Common myeloid progenitor, CD34-positive (primary cell): Measurements from ENCODE around the gene DOK4.
A peak's percentile ranks its signal among the peaks of the same experiment; 100 is the strongest.

Source experiments
- CTCF ChIA-PET: fragments of 350-600 bp; sonication (Branson Sonifier 250); formaldehyde crosslinking; loops from one replicate; lab custom pipeline; 2021; ENCODE audit warnings: antibody characterized with exemption; lab: Charles Lee
- POLR2A ChIA-PET: fragments of 350-600 bp; sonication (Branson Sonifier 250); formaldehyde crosslinking; loops from one replicate; lab custom pipeline; 2021; ENCODE audit warnings: antibody characterized with exemption; lab: Charles Lee
- DNase-seq, 3 donors: peaks; one replicate each; pipeline versions ENCODE4 v3.0.0 to v3.0.0-alpha.2; 2013
- H3K27ac ChIP-seq, 2 experiments: 1 replicate in 1 of 2; 2 replicates in 1 of 2; pipeline ENCODE4 v1.7.0; 2013; ENCODE audit warnings: inconsistent platforms in 2 of 2, low read length in 2 of 2, mild to moderate bottlenecking in 2 of 2, low read depth in 1 of 2, moderate library complexity in 1 of 2; ENCODE audit not compliant: severe bottlenecking in 2 of 2, insufficient read depth in 1 of 2, poor library complexity in 1 of 2
- H3K27me3 ChIP-seq, 5 experiments: replicated peaks in 2 of 5; 1 replicate in 3 of 5; 2 replicates in 2 of 5; pipeline versions ENCODE4 v1.6.1 to v1.7.0; 2013; ENCODE audit warnings: low read length in 4 of 5, mild to moderate bottlenecking in 2 of 5, moderate library complexity in 2 of 5, inconsistent platforms in 1 of 5; ENCODE audit not compliant: insufficient read depth in 5 of 5, control insufficient read depth in 4 of 5
- H3K36me3 ChIP-seq, 4 experiments: 1 replicate in 2 of 4; 2 replicates in 2 of 4; pipeline versions ENCODE4 v1.6.1 to v1.7.0; 2013; ENCODE audit warnings: low read length in 3 of 4, control low read depth in 1 of 4, mild to moderate bottlenecking in 1 of 4; ENCODE audit not compliant: control insufficient read depth in 4 of 4, insufficient read depth in 4 of 4
- H3K4me1 ChIP-seq, 4 experiments: 1 replicate in 3 of 4; 2 replicates in 1 of 4; pipeline versions ENCODE4 v1.6.1 to v1.7.1; 2013; ENCODE audit warnings: low read length in 3 of 4, mild to moderate bottlenecking in 3 of 4, control low read depth in 1 of 4, inconsistent platforms in 1 of 4, moderate library complexity in 1 of 4; ENCODE audit not compliant: control insufficient read depth in 4 of 4, insufficient read depth in 4 of 4; ENCODE audit errors: control extremely low read depth in 1 of 4
- H3K4me3 ChIP-seq, 7 experiments: 1 replicate in 4 of 7; 2 replicates in 3 of 7; pipeline versions ENCODE4 v1.5.1 to v1.7.0; 2013; ENCODE audit warnings: mild to moderate bottlenecking in 7 of 7, low read length in 6 of 7, moderate library complexity in 6 of 7, inconsistent platforms in 2 of 7, low read depth in 2 of 7, control low read depth in 1 of 7; ENCODE audit not compliant: insufficient read depth in 4 of 7, control insufficient read depth in 1 of 7; ENCODE audit errors: extremely low read depth in 1 of 7
- H3K9me3 ChIP-seq, 5 experiments: 1 replicate in 4 of 5; 2 replicates in 1 of 5; pipeline versions ENCODE4 v1.6.1 to v1.7.1; 2013; ENCODE audit warnings: low read length in 4 of 5, mild to moderate bottlenecking in 2 of 5, inconsistent platforms in 1 of 5, low read depth in 1 of 5, moderate library complexity in 1 of 5; ENCODE audit not compliant: control insufficient read depth in 4 of 5, insufficient read depth in 2 of 5; ENCODE audit errors: control extremely low read depth in 1 of 5
- WGBS: methylation state at CpG from one replicate; pipeline ENCODE4 v1.1.5; 2013; ENCODE audit not compliant: insufficient coverage; 5-methylcytosine and 5-hydroxymethylcytosine counted together

DOK4 gene

GRCh38 chr16:57528499-57529390 lies 42.5 kb upstream of the DOK4 start:
- Histone ChIP-seq H3K4me1 (peaks cover 3 to 58% (median 56%) of the 10 kb centered on the region in 4 experiments), H3K4me3 (peak overlapping the region in 1 of 7 experiments; percentile 11), H3K9me3 (no peaks in the 10 kb centered on the region), H3K27me3 (no peaks in the 10 kb centered on the region), H3K36me3 (peaks cover 0 to 12% (median 5%) of the 10 kb centered on the region in 4 experiments), H3K27ac (peak overlapping the region in 1 of 2 experiments; percentile 61)
- 93% methylated on average over 122 of the region's 126 CpGs for WGBS
- no peak for DNase-seq
- ChIA-PET POLR2A (no interaction called here), CTCF (interaction anchor here (0.8 to 4.2 kb wide), 8 partner anchors 8 to 110 kb away, joined by 3 to 21 read pairs (median 11); partner anchors contain the start of genes ADGRG5, CCDC102A and DOK4)

- Histone ChIP-seq H3K36me3 (peaks cover 0 to 12% (median 5%) of the 10 kb centered on the region in 4 experiments), H3K4me3 (no peak overlapping the region), H3K4me1 (peaks cover 3 to 49% (median 47%) of the 10 kb centered on the region in 4 experiments), H3K9me3 (no peaks in the 10 kb centered on the region), H3K27ac (no peak overlapping the region), H3K27me3 (no peaks in the 10 kb centered on the region)
- CTCF ChIA-PET: interaction anchor here (0.7 to 4.2 kb wide), 10 partner anchors 8 to 111 kb away, joined by 3 to 21 read pairs (median 5); partner anchors contain the start of genes ADGRG5, CCDC102A and DOK4
- WGBS: 96% methylated on average over 19 of the region's 19 CpGs
- DNase-seq: no peak
- POLR2A ChIA-PET: no interaction called here
Observed at GRCh38 chr16:57527610-57528360, 41.5 kb upstream of the DOK4 start.

DNA sequence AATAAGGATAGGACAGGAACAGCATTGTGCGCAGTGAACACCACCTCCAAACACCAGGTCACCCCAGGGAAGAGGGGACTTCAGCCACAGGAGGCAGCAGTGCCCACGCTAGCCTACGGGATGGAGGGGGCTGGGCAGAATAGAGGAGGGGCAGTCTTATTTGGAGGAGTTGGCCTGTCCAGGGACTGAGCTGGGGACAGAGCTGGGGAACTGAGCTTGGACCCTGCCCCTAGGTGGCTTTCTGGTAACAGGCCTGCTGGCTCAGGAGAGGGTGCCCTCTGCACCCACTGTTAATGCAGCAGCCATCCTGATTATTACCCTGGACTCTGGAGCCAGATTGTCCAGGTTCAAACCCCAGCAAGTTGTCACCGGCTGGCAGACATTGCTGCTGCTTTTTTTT lies 40.7 kb upstream of the DOK4 start:
- peaks cover 2 to 41% (median 39%) of the 10 kb centered on the region in 4 experiments for H3K4me1 ChIP-seq
- no peak overlapping the region for H3K4me3 ChIP-seq
- no peak overlapping the region for H3K27ac ChIP-seq
- ChIA-PET POLR2A (no interaction called here), CTCF (interaction anchor here (1.2 to 4.2 kb wide), 8 partner anchors 10 to 110 kb away, joined by 3 to 21 read pairs (median 11); partner anchors contain the start of gene ADGRG5)
- H3K9me3 ChIP-seq: no peaks in the 10 kb centered on the region
- WGBS: 94% methylated on average over 2 of the region's 4 CpGs
- no peaks in the 10 kb centered on the region for H3K27me3 ChIP-seq
- H3K36me3 ChIP-seq: peaks cover 0 to 12% (median 5%) of the 10 kb centered on the region in 4 experiments
- DNase-seq: no peak

- CTCF ChIA-PET: interaction anchor here (0.9 to 4.2 kb wide), 10 partner anchors 9 to 109 kb away, joined by 3 to 21 read pairs (median 6); partner anchors contain the start of genes ADGRG5 and CCDC102A
- Histone ChIP-seq H3K4me3 (no peak overlapping the region), H3K27ac (no peak overlapping the region), H3K27me3 (no peaks in the 10 kb centered on the region), H3K9me3 (no peaks in the 10 kb centered on the region), H3K36me3 (peaks cover 0 to 15% (median 5%) of the 10 kb centered on the region in 4 experiments), H3K4me1 (peaks cover 0 to 36% (median 34%) of the 10 kb centered on the region in 4 experiments)
- WGBS: 70% methylated on average over 5 of the region's 6 CpGs
- POLR2A ChIA-PET: no interaction called here
- DNase-seq: no peak
Observed at GRCh38 chr16:57526498-57526897, 40.2 kb upstream of the DOK4 start.

GRCh38 chr16:57525761-57526160 lies 39.5 kb upstream of the DOK4 start:
- Histone ChIP-seq H3K36me3 (peaks cover 0 to 19% (median 5%) of the 10 kb centered on the region in 4 experiments), H3K27ac (no peak overlapping the region), H3K4me1 (peaks cover 0 to 29% (median 26%) of the 10 kb centered on the region in 4 experiments), H3K4me3 (no peak overlapping the region), H3K9me3 (no peaks in the 10 kb centered on the region), H3K27me3 (no peaks in the 10 kb centered on the region)
- POLR2A ChIA-PET: interaction anchor here (1.0 to 1.1 kb wide), 2 partner anchors 29 to 53 kb away, joined by 3 to 4 read pairs; no protein-coding TSS in a partner anchor
- WGBS: 93% methylated on average over 15 of the region's 18 CpGs
- no peak for DNase-seq
- CTCF ChIA-PET: interaction anchor here (0.9 to 4.2 kb wide), 9 partner anchors 8 to 106 kb away, joined by 3 to 21 read pairs (median 6); partner anchors contain the start of genes ADGRG5 and CCDC102A

GRCh38 chr16:57522960-57523359 lies 36.7 kb upstream of the DOK4 start:
- Histone ChIP-seq H3K27ac (no peak overlapping the region), H3K27me3 (no peaks in the 10 kb centered on the region), H3K4me3 (no peak overlapping the region), H3K4me1 (peaks cover 0 to 21% (median 15%) of the 10 kb centered on the region in 4 experiments), H3K9me3 (no peaks in the 10 kb centered on the region), H3K36me3 (peaks cover 3 to 26% (median 6%) of the 10 kb centered on the region in 4 experiments)
- ChIA-PET POLR2A (interaction anchor here (0.6 kb wide), 1 partner anchor 37 kb away, joined by 3 read pairs; the partner anchor contains the start of gene DOK4), CTCF (interaction anchor here (0.7 to 7.8 kb wide), 10 partner anchors 8 to 123 kb away, joined by 3 to 134 read pairs (median 6); partner anchors contain the start of gene POLR2C)
- WGBS: 97% methylated on average over 6 of the region's 8 CpGs
- no peak for DNase-seq
